GM12875 (cell line): ENCODE results near the gene FHIP2A.
A peak's percentile ranks its signal among the peaks of the same experiment; 100 is the strongest.

ENCODE experiments used
- H3K4me3 ChIP-seq: one replicate; pipeline ENCODE4 v1.5.1; 2011; ENCODE audit warnings: low read depth, low read length, control low read depth
- TF ChIP-seq, protein P1 (sequence below): IDR thresholded peaks from 2 replicates; pipeline ENCODE4 v1.5.1; 2011; ENCODE audit warnings: low read depth, mild to moderate bottlenecking, control low read depth, inconsistent platforms, low read length, moderate library complexity, borderline replicate concordance; ENCODE audit not compliant: insufficient read depth

FHIP2A gene

DNA sequence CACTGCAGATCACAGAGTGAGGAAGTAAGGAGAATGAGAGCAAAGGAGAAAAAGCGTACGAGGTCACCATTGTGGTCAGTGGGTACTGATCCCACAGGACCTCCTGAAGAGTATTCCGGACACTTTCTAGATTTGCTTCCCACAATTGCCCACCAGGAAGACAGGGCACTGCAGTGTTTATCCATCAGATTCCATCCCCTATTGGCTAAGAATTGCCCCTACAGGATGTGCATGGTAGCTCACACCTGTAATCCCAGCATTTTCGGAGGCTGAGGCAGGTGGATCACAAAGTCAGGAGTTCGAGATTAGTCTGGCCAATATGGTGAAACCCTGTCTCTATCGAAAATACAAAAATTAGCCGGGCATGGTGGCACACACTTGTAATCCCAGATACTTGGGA, 5.3 kb upstream of the FHIP2A start:
- H3K4me3 ChIP-seq: no peak overlapping the region
- TF ChIP-seq, protein P1, sequence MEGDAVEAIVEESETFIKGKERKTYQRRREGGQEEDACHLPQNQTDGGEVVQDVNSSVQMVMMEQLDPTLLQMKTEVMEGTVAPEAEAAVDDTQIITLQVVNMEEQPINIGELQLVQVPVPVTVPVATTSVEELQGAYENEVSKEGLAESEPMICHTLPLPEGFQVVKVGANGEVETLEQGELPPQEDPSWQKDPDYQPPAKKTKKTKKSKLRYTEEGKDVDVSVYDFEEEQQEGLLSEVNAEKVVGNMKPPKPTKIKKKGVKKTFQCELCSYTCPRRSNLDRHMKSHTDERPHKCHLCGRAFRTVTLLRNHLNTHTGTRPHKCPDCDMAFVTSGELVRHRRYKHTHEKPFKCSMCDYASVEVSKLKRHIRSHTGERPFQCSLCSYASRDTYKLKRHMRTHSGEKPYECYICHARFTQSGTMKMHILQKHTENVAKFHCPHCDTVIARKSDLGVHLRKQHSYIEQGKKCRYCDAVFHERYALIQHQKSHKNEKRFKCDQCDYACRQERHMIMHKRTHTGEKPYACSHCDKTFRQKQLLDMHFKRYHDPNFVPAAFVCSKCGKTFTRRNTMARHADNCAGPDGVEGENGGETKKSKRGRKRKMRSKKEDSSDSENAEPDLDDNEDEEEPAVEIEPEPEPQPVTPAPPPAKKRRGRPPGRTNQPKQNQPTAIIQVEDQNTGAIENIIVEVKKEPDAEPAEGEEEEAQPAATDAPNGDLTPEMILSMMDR: no peak

DNA sequence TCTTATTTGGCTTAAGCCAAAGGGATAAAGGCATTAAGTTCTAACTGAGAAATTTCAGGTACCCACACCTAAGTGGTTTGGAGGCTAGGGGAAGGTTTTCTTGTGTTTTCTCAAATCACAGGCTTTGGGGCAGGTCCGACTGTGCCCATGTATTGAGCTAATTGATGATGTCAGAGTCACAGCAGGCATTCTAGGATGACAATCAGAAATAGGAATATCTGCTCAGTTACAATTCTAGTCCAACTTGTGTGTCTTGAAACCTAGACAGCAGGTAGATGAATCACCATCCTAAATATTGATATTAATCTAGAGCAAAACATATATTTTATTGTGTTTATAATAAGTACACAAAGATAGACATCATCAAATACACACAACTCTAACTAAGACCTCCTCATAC, 2.3 kb upstream of the FHIP2A start:
- H3K4me3 ChIP-seq: no peak overlapping the region
- TF ChIP-seq, protein P1: no peak

DNA sequence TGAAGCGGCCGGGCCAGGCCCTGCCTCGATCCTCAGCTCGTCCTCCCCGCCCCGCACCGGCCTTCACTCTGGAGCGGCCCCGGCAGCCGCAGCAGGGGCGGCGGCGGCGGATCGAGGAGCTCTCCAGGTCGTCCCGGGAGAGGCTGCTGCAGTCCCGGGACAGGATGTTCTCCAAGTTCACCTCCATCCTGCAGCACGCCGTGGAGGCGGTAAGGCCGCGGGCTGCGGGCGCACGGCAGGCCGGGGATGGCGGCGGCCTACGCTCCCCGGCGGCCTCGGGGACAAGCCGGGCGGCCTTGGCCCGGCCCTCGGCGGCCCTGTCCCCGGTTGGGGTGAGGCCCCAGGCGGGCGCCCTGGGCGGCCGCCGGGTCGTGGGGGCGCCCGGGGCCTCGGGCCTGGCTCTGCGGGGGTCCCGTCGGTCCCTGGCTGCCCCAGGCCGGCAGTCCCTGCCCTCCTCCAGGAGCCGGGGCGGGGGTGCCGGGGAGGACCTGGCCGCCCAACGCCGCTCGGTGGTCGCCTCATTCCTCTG, 399 bp downstream of the FHIP2A start:
- peak overlapping the region; percentile 88 for H3K4me3 ChIP-seq

DNA sequence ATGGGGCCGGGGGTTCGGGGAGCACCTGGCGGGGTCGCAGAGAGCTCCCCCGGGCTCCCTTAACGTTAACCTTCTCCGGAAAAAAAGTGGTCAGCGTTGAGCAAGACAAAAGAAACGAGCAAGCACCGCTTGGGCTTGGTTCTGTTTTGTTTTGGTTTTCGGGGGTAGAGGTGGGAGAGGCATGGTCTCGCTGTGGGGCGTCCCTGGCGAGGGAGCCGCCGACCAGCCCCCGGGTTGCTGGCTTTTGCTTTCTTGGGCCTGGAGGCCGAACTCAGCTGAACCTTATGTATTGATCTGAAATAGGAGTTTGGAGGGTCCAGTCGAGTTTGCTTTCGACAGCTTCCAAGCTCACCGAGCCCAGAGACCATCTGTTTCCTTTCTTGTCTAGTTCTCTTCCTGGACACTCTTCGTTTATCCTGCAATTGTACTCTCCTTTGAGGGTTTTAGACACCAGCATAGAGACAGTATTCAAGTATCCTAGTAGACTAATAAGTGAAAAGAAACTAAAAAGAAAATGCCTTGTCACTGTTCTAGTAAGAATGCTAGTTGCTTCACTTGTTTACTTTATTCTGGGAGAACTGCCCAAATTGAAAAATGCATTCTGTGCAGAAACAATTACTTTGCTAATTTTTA, 980 bp downstream of the FHIP2A start:
- H3K4me3 ChIP-seq: peak overlapping the region; percentile 88
- TF ChIP-seq, protein P1: no peak

More for the DNA sequence above, 399 bp downstream of the FHIP2A start:
- TF ChIP-seq, protein P1: no peak

DNA sequence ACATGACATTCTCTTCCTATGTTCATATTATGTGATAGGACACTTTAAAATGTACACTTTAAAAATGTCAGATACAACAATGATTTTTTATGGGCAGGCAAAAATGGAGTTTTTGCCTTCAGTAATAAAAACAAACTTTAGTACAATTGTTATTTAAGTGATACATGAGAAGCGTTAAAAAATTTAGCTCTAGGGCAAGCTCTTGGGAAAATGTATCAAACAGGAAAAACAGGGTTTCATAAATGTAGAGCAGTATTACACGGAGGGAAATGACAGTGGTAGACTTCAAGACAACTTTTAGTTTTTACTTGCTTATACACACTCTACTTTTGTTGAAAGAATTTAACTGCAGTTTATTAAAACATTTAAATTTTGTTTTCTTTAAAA, 1.5 kb downstream of the FHIP2A start:
- peak overlapping the region; percentile 88 for H3K4me3 ChIP-seq
- TF ChIP-seq, protein P1: no peak

DNA sequence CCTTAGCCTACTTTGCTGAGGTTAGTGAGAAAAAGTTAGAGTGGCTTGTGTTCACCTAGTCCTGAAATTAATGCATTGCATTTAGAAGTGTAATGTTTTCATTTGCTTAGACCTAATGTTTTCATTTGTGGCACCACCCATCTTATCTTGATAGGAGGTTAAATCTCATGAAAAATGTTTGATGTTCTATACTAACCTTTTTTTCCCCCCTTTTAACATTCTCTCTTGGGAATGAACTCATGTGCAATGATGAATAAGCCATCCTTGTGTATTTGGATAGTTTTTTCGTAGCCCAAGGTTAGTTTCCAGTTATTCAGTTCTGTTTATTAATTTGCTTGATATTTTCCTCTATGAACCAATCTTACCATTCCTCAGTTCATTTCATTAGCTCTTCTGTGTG, 2.8 kb downstream of the FHIP2A start:
- H3K4me3 ChIP-seq: no peak overlapping the region
- TF ChIP-seq, protein P1: no peak
